Activated CD4-positive, CD25-positive, alpha-beta regulatory T cell treated with anti-CD3 and anti-CD28 coated beads, Interleukin-2, amount 50 U/mL, for 24 hours (primary cell): ENCODE data around the gene LMO7.
"Not testable (repeated sequence)": the region's sequence is repeated elsewhere in the genome, so short reads cannot be mapped to it uniquely, and the experiment has no call there.

Source experiments
- ATAC-seq, 2 donors: fragments of 150-1000 bp; cut with Tn5 transposase; one replicate each; pipeline ENCODE4 v1.10.0; 2021; ENCODE audit warnings: mild to moderate bottlenecking in 1 of 2, moderate library complexity in 1 of 2

Gene LMO7

DNA sequence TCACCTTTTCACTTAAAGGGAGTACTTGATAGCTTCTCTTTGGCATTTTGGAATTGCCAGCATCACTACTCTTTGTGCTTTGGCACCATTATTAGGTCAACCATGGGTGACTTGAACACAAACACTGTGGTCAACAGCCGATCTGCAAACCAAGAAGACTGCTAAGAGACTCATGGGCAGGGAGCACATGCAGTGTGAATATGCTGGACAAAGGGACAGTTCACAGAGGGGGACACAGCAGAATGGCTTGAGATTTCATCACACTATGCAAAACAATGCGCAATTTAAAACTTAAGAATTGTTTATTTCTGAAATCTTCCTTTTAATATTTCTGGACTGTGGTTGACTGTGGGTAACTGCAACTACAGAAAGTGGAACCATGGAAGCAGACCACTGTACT is 64.4 kb downstream of the LMO7 start:
- no peak for ATAC-seq

DNA sequence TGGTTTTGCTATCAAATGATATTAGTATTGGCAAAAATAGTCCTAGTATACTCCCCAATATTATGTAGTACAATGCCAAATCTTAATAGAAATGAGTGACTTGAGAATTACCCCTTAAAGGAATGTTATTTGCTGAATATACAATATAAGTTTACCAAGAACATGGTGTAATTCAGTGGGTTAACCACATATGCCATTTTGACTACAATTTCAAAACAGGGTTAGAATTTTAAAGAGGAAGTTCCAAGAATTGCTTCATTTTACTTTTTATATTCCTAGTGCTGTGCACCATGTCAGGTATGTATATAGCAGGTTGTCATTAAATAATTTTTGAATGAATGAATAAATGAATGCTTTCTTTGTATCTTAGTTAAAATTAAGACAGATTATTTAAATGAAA is 66.3 kb downstream of the LMO7 start:
- ATAC-seq = no peak

DNA sequence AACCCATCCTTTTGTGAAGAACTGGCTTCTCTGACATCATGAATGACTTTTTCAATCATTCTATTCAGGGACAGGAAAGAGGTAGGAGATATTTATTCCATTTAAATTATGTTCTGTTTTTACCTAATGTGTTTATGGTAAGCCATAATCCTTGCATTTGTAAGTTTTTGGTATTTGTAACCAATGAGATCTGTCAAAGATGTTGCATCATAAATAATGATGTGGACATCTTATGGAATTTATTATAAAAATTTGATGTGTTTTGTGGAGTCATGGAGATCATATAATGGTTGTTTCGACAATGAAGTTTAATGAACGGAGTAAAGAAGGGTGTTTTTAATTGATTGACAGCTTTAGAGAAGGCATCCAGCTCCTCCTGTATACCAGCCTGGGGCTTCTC is 67.6 kb downstream of the LMO7 start:
- no peak for ATAC-seq

DNA sequence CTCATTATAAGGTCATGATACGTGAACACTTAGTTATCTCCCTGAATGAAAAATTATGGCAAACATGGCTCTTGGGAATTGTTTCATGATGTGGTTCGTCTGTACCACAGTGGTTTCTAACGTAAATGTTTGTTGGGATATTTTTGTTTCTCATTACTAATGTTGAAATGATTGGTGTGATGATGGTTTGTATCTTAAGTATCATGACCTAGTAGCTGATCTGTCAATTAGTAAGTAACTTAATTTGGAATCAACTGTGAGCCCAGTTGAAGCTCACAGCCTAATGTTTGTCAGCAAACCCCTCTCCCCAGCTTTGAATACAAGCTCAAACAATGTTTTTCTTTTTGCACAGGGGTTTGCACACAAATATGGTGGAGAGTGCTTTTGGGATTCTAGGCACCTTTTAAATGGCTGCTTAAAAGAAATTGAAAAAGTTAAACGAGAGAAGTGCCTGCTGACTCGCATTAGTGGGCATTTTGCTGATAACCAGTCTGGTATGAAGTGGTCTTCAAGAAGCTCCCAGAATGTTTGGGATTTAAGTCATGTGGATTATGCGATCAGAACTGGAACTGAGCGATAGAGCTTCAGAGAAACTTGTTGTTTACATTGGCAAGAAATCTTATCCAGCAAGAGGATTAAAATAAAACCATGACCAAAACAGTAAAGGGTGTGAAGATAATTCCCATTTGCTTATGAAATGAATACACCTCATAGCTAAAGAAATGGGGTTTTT is 68.2 kb downstream of the LMO7 start:
- ATAC-seq = no peak

DNA sequence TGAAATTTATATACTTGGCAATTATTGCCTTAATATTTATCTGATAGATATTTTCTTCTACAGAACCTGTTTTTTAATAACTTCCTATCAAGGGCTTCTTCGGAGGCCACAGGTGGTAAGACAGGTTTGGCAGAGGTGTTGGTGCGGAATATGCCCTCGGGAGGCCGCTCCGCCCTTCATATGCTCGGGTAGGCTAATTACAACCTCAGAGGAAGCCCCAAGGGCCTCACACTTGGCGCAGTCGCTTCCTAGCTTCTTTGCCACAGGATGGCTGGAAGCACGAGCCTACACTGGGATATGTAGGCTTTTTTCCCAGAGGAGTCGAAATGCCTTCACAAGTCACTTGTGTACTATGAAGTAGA is 68.8 kb downstream of the LMO7 start:
- ATAC-seq = no peak

DNA sequence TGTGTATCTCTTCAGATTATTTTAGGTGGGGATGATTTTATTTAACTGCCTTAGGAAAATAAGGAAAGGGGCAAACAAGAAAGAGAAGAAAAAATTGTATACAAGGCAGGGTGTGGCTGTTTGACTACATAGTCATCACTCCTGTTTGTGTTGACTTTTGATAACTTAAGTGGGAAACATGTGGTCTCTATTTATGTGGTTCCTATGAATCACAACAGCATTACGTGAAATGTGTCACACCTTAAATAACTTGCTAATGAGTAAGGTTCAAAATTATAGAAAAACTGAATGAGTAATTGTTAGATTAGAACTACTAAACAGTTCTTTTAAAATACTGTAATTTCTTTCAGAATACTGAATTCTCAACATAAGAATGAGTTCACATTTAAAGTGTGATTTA is 69.3 kb downstream of the LMO7 start:
- ATAC-seq = peak; percentile 91 to 94

DNA sequence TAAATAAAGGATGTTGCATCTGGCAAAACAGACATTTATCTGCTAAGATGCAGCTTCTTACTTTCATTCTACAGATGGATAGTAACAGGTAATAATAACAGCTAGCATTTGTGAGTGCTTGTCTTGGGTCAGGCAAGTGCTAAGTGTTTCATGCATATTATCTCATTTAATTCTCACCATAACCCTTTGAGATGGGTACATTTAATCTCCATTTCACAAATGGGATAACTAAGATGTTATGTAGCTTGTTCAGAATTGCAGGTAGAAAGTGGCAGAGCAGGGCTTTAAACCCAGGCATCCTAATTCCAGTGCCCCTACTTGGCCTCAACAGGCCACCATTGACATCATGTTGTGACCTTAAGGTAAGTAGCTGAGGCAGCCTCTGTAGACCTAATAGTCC is 69.8 kb downstream of the LMO7 start:
- no peak for ATAC-seq

DNA sequence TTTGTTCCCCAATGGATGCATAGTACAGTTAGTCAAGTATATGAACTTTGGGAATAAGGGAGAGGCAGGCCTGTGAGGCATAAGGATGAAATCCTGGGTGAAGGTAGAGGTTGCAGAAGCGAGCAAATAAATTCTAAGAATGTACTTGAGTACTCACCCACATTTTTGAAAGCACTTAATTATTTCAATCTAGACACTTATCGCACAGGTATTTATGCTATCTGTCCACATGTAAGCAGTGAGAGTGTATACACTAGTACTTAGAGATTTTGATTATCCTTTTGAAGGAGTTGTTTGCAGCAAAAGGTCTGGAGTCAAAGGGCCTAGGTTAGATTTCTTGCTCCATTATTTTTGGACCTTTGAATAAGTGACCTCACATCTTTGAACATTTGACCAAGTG is 77.7 kb downstream of the LMO7 start:
- ATAC-seq = no peak

DNA sequence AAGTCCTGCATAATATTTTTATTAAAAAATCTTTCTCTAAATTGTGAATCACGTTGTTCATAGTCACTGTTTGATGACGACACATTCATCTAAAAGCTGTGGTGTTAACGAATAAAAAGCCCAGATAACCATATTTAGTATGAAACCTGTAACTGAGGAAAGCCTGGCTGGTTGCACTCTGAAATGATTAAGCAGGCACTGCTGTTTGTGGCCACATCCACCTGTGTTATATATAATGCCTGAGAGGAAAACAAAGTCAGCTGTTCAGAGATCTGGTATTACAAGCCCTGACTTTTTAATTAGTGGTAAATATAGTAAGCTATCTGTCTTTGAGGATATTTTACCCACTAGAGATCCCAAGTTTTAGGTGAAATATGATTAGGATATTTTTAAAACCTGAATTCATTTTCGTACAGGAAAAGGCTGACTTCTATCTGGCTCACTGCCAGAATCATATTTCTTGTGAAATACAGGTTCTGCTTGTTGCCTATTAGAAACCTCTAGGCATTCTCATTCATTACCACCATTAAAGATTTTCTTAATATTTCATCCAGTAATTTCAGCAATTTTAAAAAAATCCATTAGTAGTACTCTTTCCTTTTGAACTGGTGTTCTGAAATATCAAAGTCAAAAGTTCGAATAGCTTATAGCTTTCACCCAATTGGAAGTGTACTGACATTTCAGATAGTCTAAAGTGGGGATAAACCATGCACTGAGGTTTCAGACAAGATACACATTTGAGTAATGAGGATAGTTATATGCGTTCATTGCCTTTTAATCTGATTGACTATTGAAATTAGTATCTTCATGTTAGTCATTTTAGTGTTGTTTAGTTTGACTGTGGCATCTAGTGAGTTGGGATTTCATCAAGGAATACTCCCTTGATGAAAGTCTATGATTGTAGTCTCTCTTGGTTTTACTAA is 79.7 kb downstream of the LMO7 start:
- ATAC-seq = no peak

DNA sequence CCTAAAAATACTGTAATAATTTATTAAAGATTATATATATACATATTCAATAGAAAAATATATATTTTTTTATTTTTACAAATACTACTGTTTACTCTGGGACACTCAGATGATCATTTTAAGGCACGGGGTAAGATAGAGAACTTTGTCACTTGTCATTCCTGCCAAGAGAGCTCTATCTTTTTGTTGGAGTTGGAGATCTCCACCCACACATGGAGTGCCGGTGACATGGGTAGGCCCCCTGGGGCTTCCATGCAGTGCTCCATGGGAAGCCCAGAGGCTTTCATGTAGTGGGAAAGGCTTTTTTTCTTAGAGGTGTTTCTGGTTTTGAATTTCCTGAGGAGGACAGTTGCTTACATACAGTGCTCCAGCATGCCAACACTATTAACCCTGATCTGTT is 81.4 kb downstream of the LMO7 start:
- ATAC-seq = no peak

DNA sequence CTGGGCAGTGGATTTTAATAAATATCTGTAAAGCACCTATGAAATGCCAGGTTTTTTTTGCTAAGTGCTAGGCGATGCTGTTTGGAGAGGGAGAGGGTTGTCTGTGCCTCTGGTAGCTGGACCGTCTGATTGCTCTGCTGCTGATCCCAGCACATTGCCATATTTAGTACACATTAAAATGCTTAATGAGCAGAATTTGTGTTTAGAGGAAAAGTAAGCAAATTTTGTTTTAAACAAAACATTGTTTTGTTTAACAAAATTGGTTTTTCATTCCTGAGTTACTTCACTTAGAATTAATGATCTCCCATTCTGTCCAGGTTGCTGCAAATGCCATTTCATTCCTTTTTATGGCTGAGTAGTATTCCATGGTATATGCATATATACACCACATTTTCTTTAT is 85.2 kb downstream of the LMO7 start:
- ATAC-seq = no peak

DNA sequence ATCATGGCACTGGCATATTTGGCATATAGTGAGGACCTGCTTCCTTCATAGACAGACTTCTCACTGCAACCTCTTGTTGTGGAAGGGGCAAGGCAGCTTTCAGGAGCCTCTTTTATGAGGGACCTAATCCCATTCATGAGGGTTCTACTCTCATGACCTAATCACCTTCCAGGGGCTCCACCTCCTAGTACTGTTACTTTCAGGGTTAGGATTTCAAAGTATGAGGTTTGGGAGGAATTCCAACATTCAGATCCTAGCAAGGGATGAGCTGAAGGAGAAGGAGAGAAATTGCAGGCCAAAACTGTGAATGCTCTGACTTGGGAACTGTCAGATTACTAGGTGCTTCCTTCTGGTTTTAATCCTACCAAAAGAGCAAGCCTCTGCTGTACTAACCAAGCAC is 87.8 kb downstream of the LMO7 start:
- no peak for ATAC-seq

DNA sequence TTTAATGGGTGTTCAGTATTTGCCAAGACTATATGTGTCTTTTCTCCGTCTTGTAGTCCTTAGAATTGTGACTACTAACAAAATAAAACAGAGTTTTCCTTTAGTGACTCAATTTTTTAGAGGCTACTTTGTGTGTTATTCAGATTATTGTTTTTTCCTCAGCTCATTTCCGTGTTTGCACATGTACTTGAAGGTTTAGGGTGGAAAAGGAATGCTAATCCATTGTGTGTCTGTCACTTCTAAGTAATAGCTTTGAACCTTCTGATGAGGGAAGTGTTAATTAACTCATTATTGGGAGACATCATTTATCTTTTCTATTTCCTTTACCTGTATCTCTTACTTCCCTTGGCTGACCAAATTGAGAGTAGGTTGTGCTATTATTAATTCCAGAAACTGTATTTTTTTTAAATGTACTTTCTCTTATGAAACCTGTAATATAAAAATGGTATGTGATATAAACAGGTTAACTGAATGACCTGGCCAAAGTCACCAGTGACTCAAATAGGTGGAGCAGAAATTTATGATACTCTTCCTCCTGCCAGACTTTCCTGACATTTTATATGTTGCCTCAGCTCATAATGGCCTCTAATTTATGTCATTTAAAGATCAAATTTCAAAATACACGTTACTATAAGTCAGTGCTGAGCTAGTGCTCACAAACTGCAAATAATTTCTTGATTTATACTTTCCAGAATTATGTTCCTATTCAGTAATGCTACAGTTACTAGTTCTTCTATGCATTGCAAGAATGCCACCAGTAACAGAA is 88.8 kb downstream of the LMO7 start:
- no peak for ATAC-seq

DNA sequence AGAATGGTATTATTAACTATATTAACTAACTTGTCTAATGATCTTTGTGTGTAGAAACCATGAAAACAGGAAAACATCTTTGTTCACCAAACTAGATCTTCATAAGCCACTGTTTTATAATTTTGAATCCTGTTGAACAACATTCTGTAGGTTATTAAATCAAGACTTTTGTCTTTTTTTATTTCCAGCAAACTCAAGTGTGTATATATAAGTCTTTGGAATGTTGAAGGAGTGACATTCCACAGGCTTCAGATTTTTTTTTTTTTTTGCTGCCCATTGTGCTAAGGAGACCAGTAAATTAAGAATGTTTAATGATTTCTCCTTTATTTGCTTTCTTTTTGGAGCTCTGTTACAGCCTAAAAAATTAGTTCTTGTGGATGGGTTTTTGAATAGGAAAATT is 89.6 kb downstream of the LMO7 start:
- no peak for ATAC-seq

DNA sequence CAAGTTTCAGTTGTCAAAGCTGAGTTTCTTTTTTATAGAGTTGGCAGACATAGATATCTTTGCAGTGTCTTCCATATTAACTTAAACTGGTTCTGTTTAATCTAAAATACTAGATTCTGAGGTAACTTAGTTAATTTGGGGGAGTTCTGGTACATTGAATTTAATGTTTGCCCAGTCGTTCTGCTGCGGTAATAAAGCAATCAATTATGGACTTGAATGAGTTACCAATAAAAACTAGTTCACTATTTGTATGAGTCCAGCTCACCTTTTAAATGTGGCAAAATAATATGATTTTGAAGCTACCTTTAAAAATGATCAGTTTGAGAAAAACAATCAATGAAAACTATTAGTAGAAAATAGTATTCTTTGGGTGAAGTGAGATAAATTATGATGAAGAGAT is 90.2 kb downstream of the LMO7 start:
- no peak for ATAC-seq

DNA sequence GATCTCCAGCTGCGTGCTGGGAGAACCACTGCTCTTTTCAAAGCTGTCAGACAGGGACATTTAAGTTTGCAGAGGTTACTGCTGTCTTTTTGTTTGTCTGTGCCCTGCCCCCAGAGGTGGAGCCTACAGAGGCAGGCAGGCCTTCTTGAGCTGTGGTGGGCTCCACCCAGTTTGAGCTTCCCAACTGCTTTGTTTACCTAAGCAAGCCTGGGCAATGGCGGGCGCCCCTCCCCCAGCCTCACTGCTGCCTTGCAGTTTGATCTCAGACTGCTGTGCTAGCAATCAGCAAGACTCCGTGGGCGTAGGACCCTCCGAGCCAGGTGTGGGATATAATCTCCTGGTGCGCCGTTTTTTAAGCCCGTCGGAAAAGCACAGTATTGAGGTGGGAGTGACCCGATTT is 97.0 kb downstream of the LMO7 start:
- ATAC-seq = not testable (repeated sequence)

DNA sequence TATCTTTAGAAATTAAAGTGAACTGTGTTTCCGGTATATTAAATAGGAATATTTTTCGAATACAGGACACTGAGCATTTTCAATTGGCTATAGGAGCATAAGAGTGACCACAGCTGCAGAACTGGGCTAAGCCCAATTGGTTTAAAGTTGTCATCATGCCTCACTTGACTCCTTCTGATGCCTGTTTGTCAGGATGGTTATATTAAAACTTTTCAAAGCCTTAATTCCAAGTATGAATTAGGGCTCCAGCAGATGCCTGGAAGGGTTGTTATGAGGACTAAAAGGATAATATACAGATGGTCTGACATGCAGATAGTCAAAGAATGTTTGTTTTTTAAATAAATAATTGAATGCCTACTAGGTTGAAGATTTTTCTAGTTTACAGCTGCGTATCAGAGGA is 100.0 kb downstream of the LMO7 start:
- ATAC-seq = no peak

DNA sequence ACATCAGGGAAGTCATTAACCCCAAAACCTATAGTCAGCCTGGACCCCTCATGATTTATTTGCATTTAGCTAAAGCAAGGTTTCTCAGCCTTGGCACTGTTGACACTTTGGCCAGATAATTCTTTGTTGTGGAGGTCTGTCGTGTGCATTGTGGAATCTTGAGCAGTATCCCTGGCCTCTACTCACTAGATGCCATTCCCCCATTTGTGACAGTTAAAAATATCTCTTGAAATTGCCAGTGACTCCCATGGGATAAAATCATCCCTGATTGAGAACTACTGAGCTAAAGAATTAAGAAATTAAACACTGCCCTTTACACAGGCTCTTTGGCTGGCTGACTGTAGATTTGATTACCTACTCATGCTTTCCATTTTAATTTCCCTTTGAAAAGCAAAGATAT is 102.7 kb downstream of the LMO7 start:
- no peak for ATAC-seq

DNA sequence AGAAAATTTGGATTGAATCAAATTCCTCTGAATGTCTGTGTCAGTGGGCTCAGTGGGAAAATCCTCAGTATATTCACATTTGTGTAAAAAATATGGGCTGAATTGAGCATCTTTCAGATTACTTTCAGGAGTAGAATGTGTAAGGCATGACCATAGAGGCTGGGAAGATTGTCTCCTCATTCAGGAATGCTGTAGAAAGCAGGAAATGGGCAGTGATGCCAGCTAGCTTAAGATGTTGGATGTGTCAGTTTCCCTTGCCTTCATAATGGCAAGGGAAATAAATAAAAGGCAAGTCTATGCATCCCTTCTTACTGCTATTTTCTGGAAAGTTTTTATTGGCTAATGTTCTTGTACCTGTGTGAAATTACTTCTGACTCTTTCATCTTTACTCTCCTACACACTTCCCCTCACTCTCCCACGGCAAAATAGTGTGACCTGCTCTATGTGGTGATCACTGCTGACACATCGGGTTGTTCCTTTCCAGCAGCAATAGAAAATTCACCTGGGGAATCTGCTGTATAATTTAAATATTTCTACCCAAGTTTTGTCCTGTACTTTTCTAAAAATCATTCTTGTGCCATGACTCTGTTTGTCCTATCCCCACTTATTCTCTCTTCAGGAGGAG is 103.2 kb downstream of the LMO7 start:
- no peak for ATAC-seq

DNA sequence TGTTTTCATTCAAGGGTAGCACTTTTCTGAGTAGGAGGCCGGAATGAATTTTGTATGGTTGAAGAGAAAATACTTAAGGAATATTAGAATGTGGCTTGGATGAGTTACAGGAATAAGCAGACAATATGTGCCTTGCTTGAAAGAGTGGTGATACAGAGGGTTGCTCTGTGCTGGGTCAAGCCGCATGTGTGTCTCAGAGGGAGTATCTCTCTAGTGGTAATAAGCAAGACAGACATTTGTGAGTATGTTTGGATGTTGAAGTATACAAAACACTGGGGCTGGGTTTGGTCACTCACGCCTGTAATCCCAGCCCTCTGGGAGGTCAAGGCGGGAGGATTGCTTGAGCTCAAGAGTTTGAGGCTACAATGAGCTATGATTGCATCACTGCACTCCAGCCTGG is 103.9 kb downstream of the LMO7 start:
- ATAC-seq = no peak

DNA sequence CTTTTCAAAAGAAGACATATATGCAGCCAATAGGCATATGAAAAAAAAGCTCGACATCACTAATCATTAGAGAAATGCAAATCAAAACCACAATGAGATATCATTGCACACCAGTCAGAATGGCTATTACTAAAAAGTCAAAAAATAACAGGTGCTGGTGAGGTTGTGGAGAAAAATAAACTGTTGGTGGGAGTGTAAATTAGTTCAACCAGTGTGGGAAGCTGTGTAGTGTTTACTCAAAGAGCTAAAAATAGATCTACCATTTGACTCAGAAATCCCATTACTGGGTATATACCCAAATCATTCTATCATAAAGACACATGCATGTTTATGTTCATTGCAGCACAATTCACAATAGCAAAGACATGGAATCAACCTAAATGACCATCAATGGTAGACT is 106.9 kb downstream of the LMO7 start:
- not testable (repeated sequence) for ATAC-seq

DNA sequence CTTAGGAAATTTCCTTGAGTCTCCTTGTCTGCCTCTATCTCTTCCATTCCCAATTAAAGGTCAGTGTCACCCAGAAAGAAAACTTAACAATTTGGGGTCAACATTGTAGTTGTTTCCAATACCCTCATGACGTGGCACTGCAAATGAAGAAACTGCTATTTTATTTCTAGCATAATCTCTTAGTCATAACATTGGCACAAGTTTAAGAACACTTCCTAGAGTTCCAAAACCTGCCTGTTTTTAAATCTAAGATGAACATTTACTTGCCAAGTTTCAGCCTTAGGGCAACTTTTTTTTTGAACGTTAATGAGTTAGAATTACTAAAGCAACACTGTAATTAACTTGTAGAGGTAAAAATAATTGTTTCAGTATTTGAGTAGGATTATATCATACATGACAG is 108.0 kb downstream of the LMO7 start:
- no peak for ATAC-seq

DNA sequence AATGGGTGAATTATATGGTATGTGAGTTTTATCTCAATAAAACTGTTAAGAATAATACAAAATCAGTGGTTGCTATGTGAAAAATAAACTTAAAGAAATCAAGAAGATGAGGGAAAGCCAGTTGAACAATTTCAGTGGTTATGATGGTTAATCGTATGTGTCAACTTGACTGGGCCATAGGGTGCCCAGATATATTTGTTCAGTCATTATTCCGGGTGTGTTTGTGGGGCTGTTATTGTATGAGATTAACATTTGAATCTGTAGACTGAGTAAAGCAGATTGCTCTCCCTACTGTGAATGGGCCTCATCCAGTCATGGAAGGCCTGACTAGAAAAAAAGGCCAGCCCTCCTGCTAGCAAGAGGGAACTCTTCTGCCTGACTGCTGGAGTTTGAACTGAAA is 109.3 kb downstream of the LMO7 start:
- no peak for ATAC-seq
